PC-9 (cell line): ENCODE data around the gene C1QL4. TPM values are rescaled to one million over a fixed set of nuclear protein-coding genes. Genes with fewer than 3 reads are reported as not detected.
"Not testable (repeated sequence)": the region's sequence is repeated elsewhere in the genome, so short reads cannot be mapped to it uniquely, and the experiment has no call there.

ENCODE experiments used
- BruUV-seq: library from RNA; stranded (reverse); fragments of 400-500 nt; replicated peaks from 2 replicates; lab custom pipeline; 2021; lab: Mats Ljungman, UMichigan
- CTCF ChIA-PET: fragments of 300-600 bp; sonication (Branson Sonifier 250); formaldehyde crosslinking; loops from one replicate; lab custom pipeline; 2022; ENCODE audit warnings: antibody characterized with exemption; lab: Charles Lee
- POLR2A ChIA-PET: fragments of 300-600 bp; sonication (Branson Sonifier 250); formaldehyde crosslinking; loops from one replicate; lab custom pipeline; 2022; ENCODE audit warnings: antibody characterized with exemption; ENCODE audit not compliant: unreplicated experiment; lab: Charles Lee
- DNase-seq, 2 experiments: peaks; one replicate each; pipeline versions ENCODE4 v3.0.0 to v3.0.0-alpha.2; 2015 to 2022; ENCODE audit warnings: mixed read lengths in 1 of 2
- H2AFZ ChIP-seq: fragments of 200-600 bp; sonication (generic); 2 replicates; pipeline ENCODE4 v1.8.1; 2017; ENCODE audit warnings: antibody characterized with exemption
- H3F3A ChIP-seq: fragments of 200-600 bp; sonication (generic); 2 replicates; pipeline ENCODE4 v1.8.1; 2017; ENCODE audit warnings: antibody characterized with exemption, mild to moderate bottlenecking, low read depth; ENCODE audit not compliant: insufficient read depth
- H3K27ac ChIP-seq: fragments of 200-600 bp; sonication (generic); 2 replicates; pipeline ENCODE4 v1.6.1; 2016; ENCODE audit warnings: mixed run types
- H3K27me3 ChIP-seq: fragments of 200-600 bp; sonication (generic); 2 replicates; pipeline ENCODE4 v1.6.1; 2016; ENCODE audit warnings: low read depth, mixed run types; ENCODE audit not compliant: insufficient read depth
- H3K36me3 ChIP-seq: fragments of 200-600 bp; sonication (generic); 2 replicates; pipeline ENCODE4 v1.6.1; 2016; ENCODE audit warnings: low read depth, mixed run types
- H3K4me1 ChIP-seq: fragments of 200-600 bp; sonication (generic); replicated peaks from 2 replicates; pipeline ENCODE4 v1.6.1; 2016; ENCODE audit warnings: mixed run types; ENCODE audit not compliant: insufficient read depth
- H3K4me2 ChIP-seq: fragments of 200-600 bp; sonication (generic); 2 replicates; pipeline ENCODE4 v1.6.1; 2017; ENCODE audit warnings: mixed run types
- H3K4me3 ChIP-seq: fragments of 200-600 bp; sonication (generic); 2 replicates; pipeline ENCODE4 v1.6.1; 2016; ENCODE audit warnings: mixed run types
- H3K79me2 ChIP-seq: fragments of 200-600 bp; sonication (generic); 2 replicates; pipeline ENCODE4 v1.6.1; 2017; ENCODE audit warnings: low read depth, mixed run types
- H3K9me2 ChIP-seq: fragments of 200-600 bp; sonication (generic); 2 replicates; pipeline ENCODE4 v1.8.1; 2017; ENCODE audit warnings: mild to moderate bottlenecking; ENCODE audit not compliant: insufficient read depth
- H3K9me3 ChIP-seq: fragments of 200-600 bp; sonication (generic); 2 replicates; pipeline ENCODE4 v1.8.1; 2016; ENCODE audit warnings: low read depth; ENCODE audit not compliant: insufficient read depth
- H4K20me1 ChIP-seq: fragments of 200-600 bp; sonication (generic); 2 replicates; pipeline ENCODE4 v1.8.1; 2017; ENCODE audit not compliant: insufficient read depth
- EZH2 ChIP-seq: fragments of 200-600 bp; sonication (generic); IDR thresholded peaks from 2 replicates; pipeline ENCODE4 v1.8.0; 2017; ENCODE audit warnings: antibody characterized with exemption, low read depth
- intact Hi-C: fragments of 100-400 bp; cut with micrococcal nuclease; formaldehyde crosslinking; loops from one replicate; pipeline ENCODE4 v1.10.0; 2022; ENCODE audit not compliant: unreplicated experiment
- total RNA-seq: library from RNA; stranded (reverse); gene quantifications from 2 replicates; pipeline ENCODE4 v1.2.3, GENCODE V29; 2021
- TF ChIP-seq, protein P1 (sequence below): fragments of 200-600 bp; sonication (generic); conservative IDR thresholded peaks from 2 replicates; pipeline ENCODE4 v1.6.1; 2017; ENCODE audit warnings: mixed run types, antibody characterized with exemption, mild to moderate bottlenecking, moderate library complexity

Gene C1QL4
- total RNA-seq, 1 experiment from 2014 or later: 0.22 TPM

DNA sequence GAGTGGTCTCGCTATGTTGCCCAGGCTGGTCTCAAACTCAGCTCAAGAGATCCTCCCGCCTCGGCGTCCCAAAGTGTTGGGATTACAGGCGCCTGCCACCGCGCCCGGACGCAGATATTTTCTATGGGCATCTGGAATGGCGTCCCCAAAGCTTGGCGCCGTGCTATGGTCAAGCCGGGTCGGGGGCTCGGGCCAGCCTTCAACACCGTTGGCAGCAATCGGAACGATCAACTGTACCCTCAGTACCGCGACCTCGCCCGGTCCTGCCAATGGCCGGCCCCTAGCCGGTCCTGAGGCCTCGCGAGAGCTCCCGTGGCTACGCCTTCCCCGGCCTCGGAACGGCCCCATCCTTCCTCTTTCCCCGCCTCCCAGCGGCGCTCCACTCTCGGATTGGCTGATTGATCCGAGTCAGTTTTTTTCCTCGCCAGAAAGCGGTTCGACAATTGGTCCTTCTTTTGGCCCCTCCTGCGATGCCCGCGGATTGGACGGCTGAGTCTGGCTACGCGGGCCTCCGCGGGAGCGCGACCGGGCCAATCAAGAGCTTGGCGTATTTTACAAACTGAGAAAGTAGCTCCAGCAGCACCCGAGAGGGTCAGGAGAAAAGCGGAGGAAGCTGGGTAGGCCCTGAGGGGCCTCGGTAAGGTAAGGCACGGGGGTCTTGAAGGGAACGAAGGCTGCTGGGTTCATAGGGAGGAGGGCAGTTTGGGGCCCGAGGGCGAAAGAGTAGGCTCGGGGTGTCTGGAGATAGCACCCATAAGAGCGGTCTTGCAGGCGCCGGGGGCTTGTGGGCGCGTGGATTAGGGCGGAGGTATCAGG lies 14.1 kb downstream of the C1QL4 start, which contains the start of gene TROAP:
TROAP (plus strand) TSS at position 548 of the 816 bp plus-strand sequence. CDS start 354 bp downstream, outside the sequence.
- BruUV-seq: no TSS peak
- H3K79me2 ChIP-seq: peaks cover 12% of the 10 kb centered on the region
- peak within 1 kb of the TSS; percentile 93 for H3K4me2 ChIP-seq
- H3K9me3 ChIP-seq: no peaks in the 10 kb centered on the region
- 0 out of 2 replicates have a peak within 1 kb of the TSS, but pooled peaks have one; percentile 6 for H3K27ac ChIP-seq
- no peaks in the 10 kb centered on the region for H4K20me1 ChIP-seq
- TF ChIP-seq EZH2: no peak
- TF ChIP-seq, protein P1, sequence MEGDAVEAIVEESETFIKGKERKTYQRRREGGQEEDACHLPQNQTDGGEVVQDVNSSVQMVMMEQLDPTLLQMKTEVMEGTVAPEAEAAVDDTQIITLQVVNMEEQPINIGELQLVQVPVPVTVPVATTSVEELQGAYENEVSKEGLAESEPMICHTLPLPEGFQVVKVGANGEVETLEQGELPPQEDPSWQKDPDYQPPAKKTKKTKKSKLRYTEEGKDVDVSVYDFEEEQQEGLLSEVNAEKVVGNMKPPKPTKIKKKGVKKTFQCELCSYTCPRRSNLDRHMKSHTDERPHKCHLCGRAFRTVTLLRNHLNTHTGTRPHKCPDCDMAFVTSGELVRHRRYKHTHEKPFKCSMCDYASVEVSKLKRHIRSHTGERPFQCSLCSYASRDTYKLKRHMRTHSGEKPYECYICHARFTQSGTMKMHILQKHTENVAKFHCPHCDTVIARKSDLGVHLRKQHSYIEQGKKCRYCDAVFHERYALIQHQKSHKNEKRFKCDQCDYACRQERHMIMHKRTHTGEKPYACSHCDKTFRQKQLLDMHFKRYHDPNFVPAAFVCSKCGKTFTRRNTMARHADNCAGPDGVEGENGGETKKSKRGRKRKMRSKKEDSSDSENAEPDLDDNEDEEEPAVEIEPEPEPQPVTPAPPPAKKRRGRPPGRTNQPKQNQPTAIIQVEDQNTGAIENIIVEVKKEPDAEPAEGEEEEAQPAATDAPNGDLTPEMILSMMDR: no peak
- POLR2A ChIA-PET: interaction anchor here (0.5 to 1.0 kb wide), 12 partner anchors 12 to 961 kb away, joined by 3 to 10 read pairs (median 4); partner anchors contain the start of genes LIMA1, SPATS2 and TMBIM6
- no peaks in the 10 kb centered on the region for H3F3A ChIP-seq
- H3K4me3 ChIP-seq: peak within 1 kb of the TSS; percentile 68
- H3K4me1 ChIP-seq: peaks cover 9% of the 10 kb centered on the region; the same call in 1 of the 2 replicates
- H2AFZ ChIP-seq: peak within 1 kb of the TSS; percentile 84
- DNase-seq: peak; percentile 93 to 98
- CTCF ChIA-PET: interaction anchor here (0.6 to 2.0 kb wide), 7 partner anchors 9 to 316 kb away, joined by 3 to 11 read pairs (median 5); partner anchors contain the start of gene DNAJC22
- H3K9me2 ChIP-seq: no peaks in the 10 kb centered on the region
- H3K27me3 ChIP-seq: no peaks in the 10 kb centered on the region
- intact Hi-C loops: no loop called here
- H3K36me3 ChIP-seq: no peaks in the 10 kb centered on the region

DNA sequence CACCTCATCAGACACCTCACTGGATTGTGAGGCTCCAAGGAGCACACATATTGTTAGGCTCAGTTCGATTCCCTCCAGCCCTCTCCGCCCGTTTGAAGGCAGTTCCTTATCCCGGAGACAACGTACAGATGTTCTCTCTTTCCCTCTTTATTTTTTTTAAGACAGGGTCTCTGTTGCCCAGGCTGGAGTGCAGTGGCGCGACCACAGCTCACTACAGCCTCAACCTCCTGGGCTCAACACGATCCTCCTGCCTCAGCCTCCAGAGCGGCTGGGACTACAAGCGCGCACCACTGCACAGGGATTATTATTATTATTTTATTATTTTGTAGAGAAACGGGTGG lies 14.7 kb downstream of the C1QL4 start:
- BruUV-seq: TSS peak; percentile 99
- Histone ChIP-seq H3K9me2 (no peaks in the 10 kb centered on the region), H3K27ac (0 out of 2 replicates have a peak overlapping the region, but pooled peaks have one; percentile 6), H3K79me2 (peaks cover 12% of the 10 kb centered on the region), H3K4me3 (peak overlapping the region; percentile 68), H3K4me1 (peaks cover 9% of the 10 kb centered on the region; the same call in 1 of the 2 replicates), H4K20me1 (no peaks in the 10 kb centered on the region), H3K9me3 (no peaks in the 10 kb centered on the region), H2AFZ (peak overlapping the region; percentile 77), H3K4me2 (peak overlapping the region; percentile 79), H3K27me3 (no peaks in the 10 kb centered on the region), H3K36me3 (no peaks in the 10 kb centered on the region), H3F3A (no peaks in the 10 kb centered on the region)
- no peak for TF ChIP-seq EZH2
- TF ChIP-seq, protein P1: no peak
- intact Hi-C loops: no loop called here
- CTCF ChIA-PET: interaction anchor here (0.6 to 2.0 kb wide), 5 partner anchors 9 to 84 kb away, joined by 3 to 11 read pairs (median 7); partner anchors contain the start of gene DNAJC22
- POLR2A ChIA-PET: interaction anchor here (0.5 to 0.9 kb wide), 3 partner anchors 245 to 641 kb away, joined by 3 to 10 read pairs (median 5); partner anchors contain the start of gene TMBIM6
- no peak for DNase-seq

DNA sequence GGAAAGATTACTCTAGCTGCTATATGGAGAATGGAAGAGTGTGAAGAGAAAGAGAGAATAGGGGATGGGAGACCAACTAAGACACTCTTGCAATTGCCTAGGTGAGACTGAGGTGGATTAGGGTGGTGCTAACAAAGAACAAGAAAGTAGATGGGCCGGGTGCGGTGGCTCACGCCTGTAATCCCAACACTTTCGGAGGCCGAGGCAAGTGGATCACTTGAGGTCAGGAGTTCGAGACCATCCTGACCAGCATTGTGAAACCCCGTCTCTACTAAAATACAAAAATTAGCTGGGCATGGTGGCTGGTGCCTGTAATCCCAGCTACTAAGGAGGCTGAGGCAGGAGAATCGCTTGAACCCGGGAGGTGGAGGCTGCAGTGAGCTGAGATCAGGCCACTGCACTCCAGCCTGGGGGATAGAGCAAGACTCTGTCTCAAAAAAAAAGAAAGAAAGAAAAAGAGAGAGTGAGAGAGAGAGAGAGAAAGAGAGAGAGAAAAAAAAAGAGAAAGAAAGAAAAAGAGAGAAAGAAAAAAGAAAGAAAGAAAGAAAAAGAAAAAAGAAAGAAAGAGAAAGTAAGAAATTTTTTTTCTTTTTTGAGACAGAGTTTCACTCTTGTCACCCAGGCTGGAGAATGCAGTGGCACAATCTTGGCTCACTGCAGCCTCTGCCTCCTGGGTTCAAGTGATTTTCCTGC lies 16.4 kb downstream of the C1QL4 start:
- H3K4me2 ChIP-seq, H3K27ac ChIP-seq, DNase-seq, H3K4me3 ChIP-seq, CTCF ChIA-PET, H3K9me3 ChIP-seq, BruUV-seq, H3F3A ChIP-seq, H3K36me3 ChIP-seq, intact Hi-C loops, H2AFZ ChIP-seq, H3K27me3 ChIP-seq, H3K9me2 ChIP-seq, H4K20me1 ChIP-seq: not testable (repeated sequence)
- peaks cover 12% of the 10 kb centered on the region for H3K79me2 ChIP-seq
- POLR2A ChIA-PET: interaction anchor here (0.6 kb wide), 1 partner anchor 57 kb away, joined by 13 read pairs; no protein-coding TSS in a partner anchor
- H3K4me1 ChIP-seq: peaks cover 15% of the 10 kb centered on the region; the same call in 1 of the 2 replicates

DNA sequence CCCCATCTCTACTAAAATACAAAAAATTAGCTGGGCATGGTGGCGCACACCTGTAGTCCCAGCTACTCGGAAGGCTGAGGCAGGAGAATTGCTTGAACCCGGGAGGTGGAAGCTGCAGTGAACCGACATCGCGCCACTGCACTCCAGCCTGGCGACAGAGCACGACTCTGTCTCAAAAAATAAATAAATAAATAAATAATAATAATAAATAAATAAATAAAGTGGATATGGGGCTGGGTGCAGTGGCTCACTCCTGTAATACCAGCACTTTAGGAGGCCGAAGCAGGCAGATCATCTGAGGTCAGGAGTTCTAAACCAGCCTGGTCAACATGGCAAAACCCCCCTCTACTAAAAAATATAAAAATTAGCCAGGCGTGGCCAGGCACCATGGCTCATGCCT lies 19.9 kb downstream of the C1QL4 start:
- H3K27ac ChIP-seq, BruUV-seq, H3K4me2 ChIP-seq, intact Hi-C loops, H3K4me3 ChIP-seq, H3K79me2 ChIP-seq, POLR2A ChIA-PET, H4K20me1 ChIP-seq, H3K9me2 ChIP-seq, H2AFZ ChIP-seq, H3K36me3 ChIP-seq, H3K27me3 ChIP-seq, CTCF ChIA-PET, H3F3A ChIP-seq, H3K9me3 ChIP-seq, DNase-seq: not testable (repeated sequence)
- peaks cover 11% of the 10 kb centered on the region for H3K4me1 ChIP-seq
